Measurements from ENCODE around the gene PSTPIP1.

Gene PSTPIP1

GRCh38 chr15:77024273-77025082 lies 29.6 kb downstream of the PSTPIP1 start:
- no peaks in the 10 kb centered on the region for H3K9me3 ChIP-seq (ENCODE audit: insufficient read depth, low read depth, low read length)
- TF ChIP-seq EZH2phosphoT487 (IDR thresholded peaks at IDR 0.05; ENCODE audit: borderline replicate concordance), result no peak
- peak; percentile 96 for TF ChIP-seq CTCF (conservative IDR thresholded peaks at IDR 0.05; ENCODE audit: low read length)
- H3K36me3 ChIP-seq (ENCODE audit: insufficient read depth, low read length), result no peaks in the 10 kb centered on the region; the same call in 1 of the 2 replicates
- H3K9me2 ChIP-seq (replicated peaks; ENCODE audit: low read depth, low read length), result no peaks in the 10 kb centered on the region
- H3F3A ChIP-seq (ENCODE audit: low read depth), result no peaks in the 10 kb centered on the region
- no peak overlapping the region for H3K9ac ChIP-seq (ENCODE audit: low read depth, low read length, poor library complexity, severe bottlenecking)
- H3K27me3 ChIP-seq (ENCODE audit: insufficient read depth, low read length, poor library complexity, severe bottlenecking), result no peaks in the 10 kb centered on the region
- H3K4me2 ChIP-seq (ENCODE audit: low read depth, low read length, poor library complexity, severe bottlenecking), result no peak overlapping the region
- H3K4me1 ChIP-seq (ENCODE audit: insufficient read depth, low read length, poor library complexity, severe bottlenecking), result peaks cover 16% of the 10 kb centered on the region
- H3K79me2 ChIP-seq (ENCODE audit: insufficient read depth, low read length), result no peaks in the 10 kb centered on the region
- no peaks in the 10 kb centered on the region for H4K20me1 ChIP-seq (ENCODE audit: insufficient read depth, low read length, poor library complexity, severe bottlenecking)
- H2AFZ ChIP-seq (ENCODE audit: low read length), result no peak overlapping the region
- no peak overlapping the region for H3K4me3 ChIP-seq (ENCODE audit: low read length, poor library complexity, severe bottlenecking)

- peaks cover 13% of the 10 kb centered on the region for H3K4me1 ChIP-seq (ENCODE audit: insufficient read depth, low read length, poor library complexity, severe bottlenecking)
- no peak overlapping the region for H3K4me2 ChIP-seq (ENCODE audit: low read depth, low read length, poor library complexity, severe bottlenecking)
- H3K27me3 ChIP-seq (ENCODE audit: insufficient read depth, low read length, poor library complexity, severe bottlenecking), result no peaks in the 10 kb centered on the region
- no peak overlapping the region for H3K9ac ChIP-seq (ENCODE audit: low read depth, low read length, poor library complexity, severe bottlenecking)
- no peaks in the 10 kb centered on the region; the same call in 1 of the 2 replicates for H3K36me3 ChIP-seq (ENCODE audit: insufficient read depth, low read length)
- H3K4me3 ChIP-seq (ENCODE audit: low read length, poor library complexity, severe bottlenecking), result no peak overlapping the region
- no peaks in the 10 kb centered on the region for H3F3A ChIP-seq (ENCODE audit: low read depth)
- no peaks in the 10 kb centered on the region for H3K9me2 ChIP-seq (replicated peaks; ENCODE audit: low read depth, low read length)
- no peak overlapping the region for H2AFZ ChIP-seq (ENCODE audit: low read length)
- no peaks in the 10 kb centered on the region for H4K20me1 ChIP-seq (ENCODE audit: insufficient read depth, low read length, poor library complexity, severe bottlenecking)
- no peaks in the 10 kb centered on the region for H3K9me3 ChIP-seq (ENCODE audit: insufficient read depth, low read depth, low read length)
- H3K79me2 ChIP-seq (ENCODE audit: insufficient read depth, low read length), result no peaks in the 10 kb centered on the region
- TF ChIP-seq EZH2phosphoT487 (IDR thresholded peaks at IDR 0.05; ENCODE audit: borderline replicate concordance) (no peak), CTCF (conservative IDR thresholded peaks at IDR 0.05; ENCODE audit: low read length) (no peak)
These were observed 30.4 kb downstream of the PSTPIP1 start for GRCh38 chr15:77025083-77025901.

- Histone ChIP-seq H3K9me2 (replicated peaks; ENCODE audit: low read depth, low read length) (no peaks in the 10 kb centered on the region), H3K4me1 (ENCODE audit: insufficient read depth, low read length, poor library complexity, severe bottlenecking) (peaks cover 14% of the 10 kb centered on the region), H3F3A (ENCODE audit: low read depth) (no peaks in the 10 kb centered on the region), H3K4me3 (ENCODE audit: low read length, poor library complexity, severe bottlenecking) (no peak overlapping the region), H4K20me1 (ENCODE audit: insufficient read depth, low read length, poor library complexity, severe bottlenecking) (no peaks in the 10 kb centered on the region), H3K4me2 (ENCODE audit: low read depth, low read length, poor library complexity, severe bottlenecking) (no peak overlapping the region), H3K9me3 (ENCODE audit: insufficient read depth, low read depth, low read length) (no peaks in the 10 kb centered on the region), H3K36me3 (ENCODE audit: insufficient read depth, low read length) (no peaks in the 10 kb centered on the region; the same call in 1 of the 2 replicates), H3K27me3 (ENCODE audit: insufficient read depth, low read length, poor library complexity, severe bottlenecking) (no peaks in the 10 kb centered on the region), H3K9ac (ENCODE audit: low read depth, low read length, poor library complexity, severe bottlenecking) (no peak overlapping the region), H2AFZ (ENCODE audit: low read length) (no peak overlapping the region), H3K79me2 (ENCODE audit: insufficient read depth, low read length) (no peaks in the 10 kb centered on the region)
- no peak for TF ChIP-seq EZH2phosphoT487 (IDR thresholded peaks at IDR 0.05; ENCODE audit: borderline replicate concordance)
- no peak for TF ChIP-seq CTCF (conservative IDR thresholded peaks at IDR 0.05; ENCODE audit: low read length)
These were observed 31.1 kb downstream of the PSTPIP1 start for GRCh38 chr15:77025941-77026411.
